T1000 (cell line): ENCODE results near the gene CDNF.

Experiments used
- DNase-seq: peaks from one replicate; lab custom pipeline; 2025; ENCODE audit warnings: mixed read lengths; lab: John Stamatoyannopoulos, UW

The CDNF gene

DNA sequence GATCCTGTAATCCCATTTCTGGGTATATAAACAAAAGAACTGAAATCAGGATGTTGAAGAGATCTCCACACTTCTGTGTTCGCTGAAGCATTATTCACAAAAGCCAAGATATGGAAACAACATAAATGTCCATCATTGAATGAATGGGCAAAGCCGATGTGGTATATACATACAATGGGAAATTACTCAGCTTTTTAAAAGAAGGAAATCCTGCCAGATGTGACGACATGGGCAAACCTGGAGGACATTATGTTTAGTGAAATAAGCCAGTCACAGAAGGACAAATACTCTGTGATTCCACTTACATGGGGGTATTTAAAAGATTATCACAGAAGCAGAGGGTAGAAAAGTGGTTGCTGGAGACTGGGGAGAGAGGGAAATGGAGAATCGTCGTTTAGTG, 39.2 kb downstream of the CDNF start:
- DNase-seq, result no peak

DNA sequence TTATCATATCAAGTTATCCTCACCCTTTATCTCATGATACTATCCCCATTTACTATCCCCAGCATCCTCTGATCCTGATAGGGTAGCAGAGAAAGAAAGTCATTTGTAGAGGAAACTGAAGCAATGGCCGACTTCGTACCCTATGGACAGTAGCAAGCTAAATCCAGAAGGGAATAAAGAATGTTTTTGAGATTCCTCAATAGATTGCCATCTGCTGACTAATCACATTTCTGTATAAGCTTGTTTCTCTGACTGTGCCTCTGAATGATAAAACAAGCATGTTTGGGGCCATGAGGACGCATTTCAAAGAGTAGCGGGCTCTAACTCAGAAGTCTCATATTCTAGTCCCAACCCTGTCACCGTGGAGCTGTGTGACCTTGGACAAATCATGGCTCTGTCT, 49.9 kb downstream of the CDNF start:
- no peak for DNase-seq

DNA sequence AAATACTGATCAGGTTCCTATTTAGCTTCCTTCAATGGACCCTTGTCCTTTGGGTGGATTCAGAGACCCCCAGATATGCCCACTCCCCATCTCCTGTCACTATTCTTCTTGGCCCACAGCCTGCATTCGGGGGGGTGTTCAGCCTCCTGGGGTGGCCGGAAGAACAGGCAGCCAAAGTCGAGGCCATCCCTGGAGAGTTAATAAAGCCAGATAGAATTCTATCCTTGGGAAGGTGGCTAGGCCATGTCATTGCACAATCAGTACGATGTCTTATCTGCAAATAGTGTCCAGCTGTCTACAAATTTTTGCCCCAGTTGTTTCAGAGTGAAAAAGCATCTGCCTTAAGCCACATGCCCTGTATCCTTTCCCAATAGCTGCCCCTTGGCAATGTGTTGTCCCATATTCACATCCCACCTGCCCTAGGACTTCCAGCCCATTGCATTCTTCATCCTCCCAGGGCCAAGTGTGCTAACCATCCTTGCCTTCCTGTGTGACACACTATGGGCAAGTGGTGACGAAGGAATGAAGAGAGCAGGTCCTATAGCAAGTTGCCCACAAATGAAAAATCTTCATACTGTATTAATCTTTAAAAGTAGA, 53.3 kb downstream of the CDNF start:
- DNase-seq, result no peak

DNA sequence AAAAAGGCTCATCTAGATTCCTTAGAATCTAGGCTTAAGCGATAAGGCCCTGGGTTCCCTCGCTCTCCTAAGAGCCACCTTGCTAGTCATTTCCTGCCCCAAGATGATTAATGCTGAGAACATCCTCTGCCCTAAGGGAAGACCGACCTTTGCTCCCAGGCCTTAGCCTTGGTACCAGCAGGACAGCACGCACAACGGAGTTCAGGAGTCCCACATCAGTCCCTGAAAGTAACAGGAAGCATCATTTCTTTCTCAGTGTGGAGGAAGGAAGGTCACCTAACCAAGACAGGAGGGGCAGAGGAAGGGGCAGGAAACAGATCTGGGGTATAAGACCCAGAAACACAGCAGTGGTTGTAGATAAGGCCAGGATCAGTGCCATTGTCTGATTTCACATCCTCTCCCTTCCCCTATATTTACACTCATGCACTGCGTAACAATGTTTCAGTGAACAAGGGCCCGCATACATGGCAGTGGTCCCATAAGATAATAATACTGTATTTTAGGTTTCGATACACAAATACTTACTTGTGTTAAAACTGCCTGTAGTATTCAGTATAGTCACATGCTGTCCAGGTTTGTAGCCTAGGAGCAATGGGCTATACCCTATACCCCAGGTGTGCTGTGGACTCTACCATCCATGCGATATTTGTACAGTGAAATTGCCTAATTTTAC, 55.0 kb downstream of the CDNF start:
- DNase-seq, result peak; percentile 91

DNA sequence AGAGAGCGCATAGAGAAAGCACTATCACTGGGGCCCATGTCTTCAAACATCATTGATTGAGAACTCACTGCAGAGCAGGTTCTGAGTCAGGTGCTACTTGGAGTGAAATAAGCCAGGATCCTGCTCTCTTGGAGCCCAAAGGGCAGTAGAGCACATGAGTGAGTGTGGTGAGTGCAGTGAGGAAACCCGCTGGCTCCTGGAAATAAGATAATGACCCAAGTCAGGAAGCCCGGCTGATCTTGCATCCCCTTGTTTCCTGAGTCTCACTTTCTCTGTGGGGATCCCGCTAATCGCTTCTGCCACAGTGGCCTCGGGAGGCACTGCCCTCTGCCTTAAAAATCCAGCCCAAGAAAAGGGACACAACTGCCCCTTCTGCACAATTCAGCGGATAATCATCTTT, 56.1 kb downstream of the CDNF start:
- no peak for DNase-seq

DNA sequence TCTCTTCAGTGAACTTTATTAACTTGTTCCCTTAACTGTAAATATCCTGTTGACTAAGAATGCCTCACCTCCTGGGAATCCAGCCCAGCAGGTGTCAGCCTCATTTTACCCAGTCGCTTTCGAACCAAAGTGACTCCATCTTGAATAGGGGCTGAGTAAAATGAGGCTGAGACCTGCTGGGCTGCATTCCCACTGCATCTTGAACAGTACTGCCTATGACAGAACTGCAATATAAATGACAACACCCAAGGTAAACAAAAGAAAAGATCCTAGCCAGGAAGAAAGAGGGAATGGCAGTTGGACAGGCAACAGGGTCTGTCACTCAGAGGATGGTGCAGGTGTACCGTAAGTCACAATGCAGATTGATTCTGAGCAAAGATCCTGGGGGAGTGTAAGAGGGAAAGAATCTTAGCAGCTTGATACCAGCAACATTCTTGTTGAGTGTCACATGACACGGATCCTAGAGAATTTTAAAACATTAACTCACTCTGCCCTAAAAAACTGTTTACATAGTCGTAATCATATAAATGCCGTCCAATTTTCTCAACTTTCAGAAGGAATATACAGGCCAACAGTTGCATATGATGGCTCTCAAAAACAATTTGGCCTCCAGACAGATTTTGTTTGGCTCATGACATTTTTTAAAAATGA, 58.7 kb downstream of the CDNF start:
- no peak for DNase-seq

DNA sequence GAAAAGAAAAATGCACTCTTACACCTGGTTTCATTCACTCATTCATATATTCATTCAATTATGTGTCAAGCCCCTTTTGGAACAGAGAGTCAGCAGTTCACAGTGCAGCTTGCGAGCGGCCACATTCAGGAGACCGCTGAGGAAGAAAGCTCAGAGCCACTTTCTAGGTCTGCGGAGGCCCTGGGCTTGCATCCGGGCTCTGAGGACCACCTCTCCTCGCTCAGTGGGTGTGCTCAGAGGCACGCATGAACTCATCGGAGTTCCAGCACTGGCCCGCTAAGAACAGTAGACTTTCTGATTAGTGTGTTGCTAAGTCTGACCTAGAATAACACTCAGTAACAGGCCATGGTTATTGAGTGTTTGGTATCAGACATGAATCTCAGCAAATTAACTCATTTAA, 61.3 kb downstream of the CDNF start:
- no peak for DNase-seq

DNA sequence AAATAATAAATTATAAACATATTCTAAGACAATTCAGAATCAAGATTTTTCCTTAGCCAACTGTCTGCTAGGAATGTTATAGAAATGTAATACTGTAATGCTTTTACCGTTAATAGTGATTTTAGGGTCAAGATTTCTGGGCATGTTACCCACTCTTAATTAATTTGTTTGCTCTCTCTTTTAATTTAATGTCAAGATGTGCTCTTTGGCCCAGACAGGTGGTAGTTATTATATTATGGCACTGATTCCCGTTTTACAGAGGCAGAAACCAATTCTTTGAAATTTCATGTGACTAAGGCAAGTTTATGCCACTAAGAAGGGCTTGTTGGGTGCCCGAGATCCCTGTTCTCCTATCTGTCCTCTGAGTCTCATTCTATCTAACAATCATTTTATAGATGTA, 62.2 kb downstream of the CDNF start:
- DNase-seq, result no peak

DNA sequence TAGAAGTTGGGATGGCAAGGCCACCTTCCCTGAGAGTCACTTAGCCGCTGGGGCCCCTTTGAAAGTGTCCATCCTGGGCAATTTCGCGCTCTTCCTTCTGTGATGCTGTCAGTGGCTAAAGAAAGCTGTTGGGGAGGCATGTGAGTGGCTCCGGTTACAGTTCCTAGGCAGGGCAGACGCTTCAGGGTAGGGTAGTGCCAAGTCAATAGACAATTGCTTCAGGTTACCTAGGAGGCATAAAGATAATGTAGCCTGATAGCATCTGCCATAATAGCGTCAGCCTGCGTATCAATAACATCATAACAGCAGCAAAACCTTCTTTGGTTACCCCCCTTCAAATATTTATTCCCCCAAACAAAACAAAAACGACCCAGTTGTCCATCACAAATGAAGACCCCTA, 63.0 kb downstream of the CDNF start, which contains the start of gene FAM107B:
TSS of gene FAM107B (minus strand) at position 101 of the 400 bp plus-strand sequence. CDS start 234 bp downstream, outside the sequence.
- no peak for DNase-seq

DNA sequence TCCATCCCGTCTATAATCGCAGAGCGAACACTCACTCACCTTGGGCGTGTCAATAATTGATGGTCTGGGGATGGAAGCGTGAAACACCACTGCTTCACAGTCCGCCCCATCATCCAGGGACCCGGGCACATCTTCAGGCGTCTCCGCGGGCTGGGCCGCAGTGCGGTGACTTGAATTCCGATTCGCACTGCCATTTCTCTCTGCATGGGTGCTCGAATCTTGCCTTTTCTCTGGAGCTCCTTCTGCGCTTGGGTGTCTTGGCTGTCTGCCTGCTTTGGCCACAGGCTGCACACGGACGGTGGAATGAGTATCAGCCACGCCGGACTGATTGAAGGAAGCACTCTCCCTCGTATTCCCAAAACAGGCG, 63.6 kb downstream of the CDNF start:
- no peak for DNase-seq

DNA sequence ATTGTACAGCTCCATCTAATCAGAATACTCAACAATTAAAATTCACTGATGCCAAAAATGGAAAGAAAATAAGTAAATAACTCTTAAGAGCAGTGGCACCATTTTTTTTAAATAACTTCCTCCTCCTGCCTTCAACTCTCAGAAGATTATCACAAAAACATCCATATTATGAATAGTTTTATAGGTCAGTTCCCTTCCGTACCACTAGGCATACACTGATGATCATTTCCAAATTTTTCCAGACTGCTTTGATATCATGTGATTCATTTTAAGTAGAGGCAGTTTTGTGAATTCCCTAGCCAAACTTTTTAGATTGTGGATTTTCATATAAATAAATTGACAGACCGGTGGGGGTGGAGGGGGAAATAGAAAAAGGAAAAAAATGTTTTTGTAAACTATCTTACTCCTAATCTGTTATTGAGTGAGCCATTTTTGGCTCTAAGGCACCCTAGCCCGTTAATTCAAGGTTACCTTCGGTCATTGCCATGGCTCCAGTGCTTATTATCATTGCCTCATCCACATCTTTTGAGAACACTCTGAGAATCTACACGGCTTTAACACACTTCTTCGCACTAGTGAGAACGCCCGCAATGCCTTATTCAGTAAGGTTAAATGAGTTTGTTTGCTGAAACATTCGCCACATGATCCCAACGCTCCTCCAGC, 64.2 kb downstream of the CDNF start:
- DNase-seq, result no peak

DNA sequence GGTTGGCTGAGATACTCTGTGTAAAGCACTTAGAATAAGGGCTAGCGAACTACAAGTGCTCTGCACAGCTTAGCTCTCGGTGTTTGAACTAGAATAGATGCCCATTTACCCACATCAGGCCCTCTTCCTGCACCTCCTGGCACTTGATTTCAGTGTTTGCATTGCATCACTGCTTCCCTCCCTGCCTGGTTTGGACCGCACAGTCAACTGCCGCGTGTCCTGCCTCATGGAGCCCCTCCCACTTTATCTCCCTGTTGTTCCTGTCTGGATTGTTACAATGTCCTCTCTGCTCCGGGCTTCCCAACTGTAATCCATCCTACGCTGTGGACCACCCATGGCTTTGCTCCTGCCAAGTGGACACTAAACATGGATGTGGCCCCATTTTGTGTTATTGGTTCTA, 65.4 kb downstream of the CDNF start:
- DNase-seq, result no peak

DNA sequence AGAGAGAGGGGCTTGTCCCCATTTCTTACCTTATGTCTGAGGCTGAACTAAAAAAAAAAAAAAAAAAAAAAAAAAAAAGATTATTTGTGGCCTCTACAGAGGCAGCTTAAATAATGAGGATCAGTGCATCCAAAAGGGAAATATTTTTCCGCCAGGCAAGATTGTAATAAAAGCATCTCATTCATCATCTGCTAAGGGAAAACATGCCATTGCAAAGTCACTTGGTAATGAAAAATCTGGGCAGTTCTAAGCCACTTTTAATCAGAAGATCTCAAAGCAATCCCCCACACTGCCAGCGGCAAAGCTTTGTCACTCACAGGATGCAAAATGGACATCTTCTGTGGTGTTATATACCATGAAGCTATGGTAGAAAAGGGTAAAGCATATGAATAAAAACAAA, 66.9 kb downstream of the CDNF start:
- no peak for DNase-seq
